Upper lobe of right lung (tissue), 1 donor: ENCODE measurements around the gene EXOC4. TPM values are rescaled to one million over a fixed set of nuclear protein-coding genes. Genes with fewer than 3 reads are reported as not detected.

ENCODE experiments used
- ATAC-seq: fragments of 200-7000 bp; cut with Tn5 transposase; one replicate; pipeline ENCODE4 v1.9.1; 2020; ENCODE audit warnings: mild to moderate bottlenecking, moderate library complexity
- DNase-seq: peaks from one replicate; pipeline ENCODE4 v3.0.0-alpha.2; 2020
- H3K27ac ChIP-seq: fragments of 200-600 bp; one replicate; pipeline ENCODE4 v1.8.0; 2022
- H3K27me3 ChIP-seq: fragments of 200-600 bp; one replicate; pipeline ENCODE4 v1.8.0; 2022; ENCODE audit warnings: mild to moderate bottlenecking
- H3K36me3 ChIP-seq: fragments of 200-600 bp; one replicate; pipeline ENCODE4 v1.8.0; 2022
- H3K4me1 ChIP-seq: fragments of 200-600 bp; one replicate; pipeline ENCODE4 v1.8.0; 2022
- H3K4me3 ChIP-seq: fragments of 200-600 bp; one replicate; pipeline ENCODE4 v1.8.0; 2022; ENCODE audit warnings: mild to moderate bottlenecking
- H3K9me3 ChIP-seq: fragments of 200-600 bp; one replicate; pipeline ENCODE4 v1.8.0; 2022
- CTCF ChIP-seq: fragments of 200-600 bp; IDR thresholded peaks from one replicate; pipeline ENCODE4 v1.8.0; 2022; ENCODE audit warnings: antibody characterized with exemption
- intact Hi-C: fragments of 100-400 bp; cut with DNase I; formaldehyde crosslinking; loops from one replicate; pipeline ENCODE4 v1.11.0; 2022
- total RNA-seq: library from RNA; stranded (reverse); fragmentation: NEBNext Ultra II Directional; extraction: Animal tissue kit (Norgen Biotek cat#: 25700); gene quantifications from one replicate; pipeline ENCODE4 v1.2.1, GENCODE V29; 2021
- donor health status: DM: no; HTN: yes; CAD: no; lungs with severe emphysema.

The EXOC4 gene
- total RNA-seq, 1 donor from 2014 or later = 73.5 TPM

GRCh38 chr7:133303372-133303771 lies 50.5 kb downstream of the EXOC4 start:
- intact Hi-C loops = no loop called here
- DNase-seq = no peak
- TF ChIP-seq CTCF = no peak

GRCh38 chr7:133303931-133304330 lies 51.1 kb downstream of the EXOC4 start:
- no peaks in the 10 kb centered on the region for H3K9me3 ChIP-seq
- H3K4me3 ChIP-seq = no peak overlapping the region
- no peaks in the 10 kb centered on the region for H3K27me3 ChIP-seq
- intact Hi-C loops = no loop called here
- DNase-seq = no peak
- no peak overlapping the region for H3K27ac ChIP-seq
- TF ChIP-seq CTCF = no peak
- H3K4me1 ChIP-seq = peaks cover 6% of the 10 kb centered on the region
- no peak for ATAC-seq
- peaks cover 36% of the 10 kb centered on the region for H3K36me3 ChIP-seq

More at GRCh38 chr7:133303372-133303771, 50.5 kb downstream of the EXOC4 start:
- no peak overlapping the region for H3K27ac ChIP-seq
- H3K36me3 ChIP-seq = peaks cover 31% of the 10 kb centered on the region
- H3K4me1 ChIP-seq = peaks cover 6% of the 10 kb centered on the region
- no peak overlapping the region for H3K4me3 ChIP-seq
- H3K9me3 ChIP-seq = no peaks in the 10 kb centered on the region
- no peaks in the 10 kb centered on the region for H3K27me3 ChIP-seq
- ATAC-seq = no peak

GRCh38 chr7:133309333-133309732 lies 56.5 kb downstream of the EXOC4 start:
- intact Hi-C loops = no loop called here
- Histone ChIP-seq H3K36me3 (peaks cover 39% of the 10 kb centered on the region), H3K4me1 (no peaks in the 10 kb centered on the region), H3K4me3 (no peak overlapping the region), H3K9me3 (no peaks in the 10 kb centered on the region), H3K27me3 (no peaks in the 10 kb centered on the region), H3K27ac (no peak overlapping the region)
- ATAC-seq (no peak), DNase-seq (no peak)
- no peak for TF ChIP-seq CTCF

GRCh38 chr7:133310232-133310862 lies 57.5 kb downstream of the EXOC4 start:
- no peak for ATAC-seq
- no peak for DNase-seq
- TF ChIP-seq CTCF = no peak
- Histone ChIP-seq H3K4me3 (no peak overlapping the region), H3K27ac (no peak overlapping the region), H3K9me3 (no peaks in the 10 kb centered on the region), H3K36me3 (peaks cover 37% of the 10 kb centered on the region), H3K4me1 (no peaks in the 10 kb centered on the region), H3K27me3 (no peaks in the 10 kb centered on the region)
- intact Hi-C loops = no loop called here

- DNase-seq = no peak
- H3K27me3 ChIP-seq = no peaks in the 10 kb centered on the region
- no peak overlapping the region for H3K4me3 ChIP-seq
- TF ChIP-seq CTCF = no peak
- intact Hi-C loops = no loop called here
- H3K4me1 ChIP-seq = no peaks in the 10 kb centered on the region
- ATAC-seq = no peak
- H3K27ac ChIP-seq = no peak overlapping the region
- H3K9me3 ChIP-seq = no peaks in the 10 kb centered on the region
- H3K36me3 ChIP-seq = peaks cover 6% of the 10 kb centered on the region
These were observed 60.7 kb downstream of the EXOC4 start for GRCh38 chr7:133313575-133313974.

GRCh38 chr7:133314084-133314483 lies 61.2 kb downstream of the EXOC4 start:
- Histone ChIP-seq H3K4me3 (no peak overlapping the region), H3K27ac (no peak overlapping the region), H3K9me3 (no peaks in the 10 kb centered on the region), H3K36me3 (peaks cover under 1% of the 10 kb centered on the region), H3K27me3 (no peaks in the 10 kb centered on the region), H3K4me1 (no peaks in the 10 kb centered on the region)
- no peak for DNase-seq
- no peak for ATAC-seq
- no peak for TF ChIP-seq CTCF
- intact Hi-C loops = no loop called here
